HepG2 (cell line): ENCODE results near the gene ART3. TPM values are rescaled to one million over a fixed set of nuclear protein-coding genes. Genes with fewer than 3 reads are reported as not detected.

Source experiments
- ATAC-seq: fragments of 200-7000 bp; cut with Tn5 transposase; 3 replicates; pipeline ENCODE4 v1.9.1; 2020; ENCODE audit warnings: mild to moderate bottlenecking, moderate library complexity
- BruUV-seq: library from RNA; stranded (reverse); fragments of 400-500 nt; replicated peaks from 2 replicates; lab custom pipeline; 2021; lab: Mats Ljungman, UMichigan
- CTCF ChIA-PET: fragments of 300-600 bp; formaldehyde crosslinking; extraction: SDS; loops from one replicate; lab custom pipeline; 2021; ENCODE audit warnings: low total read pairs, inconsistent platforms, low intra/inter-chr PET ratio; lab: Yijun Ruan, JAX
- POLR2A ChIA-PET: fragments of 350-600 bp; sonication (Branson Sonifier 250); formaldehyde crosslinking; loops from one replicate; lab custom pipeline; 2020; ENCODE audit warnings: antibody characterized with exemption, inconsistent platforms; lab: Yijun Ruan, JAX
- DNase-seq: peaks from one replicate; pipeline ENCODE4 v3.0.0-alpha.2; 2015; ENCODE audit warnings: low spot score
- FAIRE-seq: peaks from 3 replicates; lab custom pipeline; 2011; peaks lifted over from hg19 to GRCh38; lab: Jason Lieb, UNC
- H2AFZ ChIP-seq: one replicate; pipeline ENCODE4 v1.6.1; 2011; ENCODE audit warnings: low read length, inconsistent platforms
- H3K27ac ChIP-seq: fragments of 300-600 bp; 3 replicates; pipeline ENCODE4 v1.8.0; 2011; ENCODE audit warnings: mixed run types, mild to moderate bottlenecking, mixed read lengths, low read length, inconsistent platforms; ENCODE audit not compliant: insufficient read depth; ENCODE audit errors: extremely low read length
- H3K27me3 ChIP-seq, 2 experiments: fragments of 200-600 bp in 1 of 2; 2 replicates in 1 of 2; 3 replicates in 1 of 2; pipeline versions ENCODE4 v1.6.0 to v1.8.0; 2011; ENCODE audit warnings: low read length in 2 of 2, mild to moderate bottlenecking in 2 of 2, moderate library complexity in 2 of 2, inconsistent platforms in 1 of 2; ENCODE audit not compliant: insufficient read depth in 2 of 2, control insufficient read depth in 1 of 2
- H3K36me3 ChIP-seq, 2 experiments: fragments of 200-600 bp in 1 of 2; replicated peaks in 1 of 2; 2 replicates in 1 of 2; 3 replicates in 1 of 2; pipeline versions ENCODE4 v1.5.1 to v1.8.0; 2011; ENCODE audit warnings: low read length in 2 of 2, inconsistent platforms in 1 of 2; ENCODE audit not compliant: insufficient read depth in 2 of 2, control insufficient read depth in 1 of 2
- H3K4me1 ChIP-seq: 2 replicates; pipeline ENCODE4 v1.5.1; 2012; ENCODE audit warnings: low read length, inconsistent platforms; ENCODE audit not compliant: insufficient read depth
- H3K4me2 ChIP-seq: 2 replicates; pipeline ENCODE4 v1.6.0; 2011; ENCODE audit warnings: low read depth, low read length, inconsistent platforms
- H3K4me3 ChIP-seq, 3 experiments: fragments of 200-600 bp in 1 of 3; sonication (generic), shearing (Covaris generic) in 1 of 3; replicated peaks in 1 of 3; 2 replicates each; pipeline ENCODE4 v1.5.1; 2011 to 2016; ENCODE audit warnings: low read length in 3 of 3, inconsistent platforms in 2 of 3, low read depth in 2 of 3, mild to moderate bottlenecking in 2 of 3, control low read depth in 1 of 3, mixed read lengths in 1 of 3; ENCODE audit not compliant: insufficient read depth in 1 of 3
- H3K79me2 ChIP-seq: one replicate; pipeline ENCODE4 v1.6.1; 2011; ENCODE audit warnings: low read length, inconsistent platforms; ENCODE audit not compliant: insufficient read depth
- H3K9ac ChIP-seq: 2 replicates; pipeline ENCODE4 v1.6.0; 2011; ENCODE audit warnings: mild to moderate bottlenecking, low read depth, low read length, inconsistent platforms; ENCODE audit not compliant: insufficient read depth
- H3K9me3 ChIP-seq: 2 replicates; pipeline ENCODE4 v1.5.1; 2012; ENCODE audit warnings: mild to moderate bottlenecking, low read length
- H4K20me1 ChIP-seq: 2 replicates; pipeline ENCODE4 v1.6.0; 2011; ENCODE audit warnings: inconsistent platforms, mild to moderate bottlenecking, low read length, moderate library complexity; ENCODE audit not compliant: insufficient read depth
- ARID2 ChIP-seq: sonication (generic); formaldehyde crosslinking; IDR thresholded peaks from 2 replicates; pipeline ENCODE4 v1.8.1; 2022; ENCODE audit warnings: mild to moderate bottlenecking, missing genetic modification reagents, borderline replicate concordance
- DDIT3 ChIP-seq: sonication (generic); formaldehyde crosslinking; IDR thresholded peaks from 2 replicates; pipeline ENCODE4 v1.4.0; 2020; ENCODE audit warnings: mild to moderate bottlenecking, missing genetic modification reagents
- GMEB1 ChIP-seq: sonication (generic); formaldehyde crosslinking; IDR thresholded peaks from 2 replicates; pipeline ENCODE4 v1.5.1; 2020; ENCODE audit warnings: missing genetic modification reagents, mild to moderate bottlenecking, borderline replicate concordance
- KDM6A ChIP-seq: IDR thresholded peaks from 2 replicates; pipeline ENCODE4 v1.6.1; 2016; ENCODE audit warnings: low read depth
- NR2F6 ChIP-seq, 2 experiments: IDR thresholded peaks; 2 replicates each; pipeline ENCODE4 v1.6.1; 2016; ENCODE audit warnings: antibody characterized with exemption in 1 of 2, mild to moderate bottlenecking in 1 of 2
- RELA ChIP-seq: sonication (generic); formaldehyde crosslinking; IDR thresholded peaks from 2 replicates; pipeline ENCODE4 v1.4.0; 2020; ENCODE audit warnings: missing genetic modification reagents
- SUZ12 ChIP-seq: fragments of 150-350 bp; IDR thresholded peaks from 2 replicates; pipeline ENCODE4 v1.6.1; 2014; ENCODE audit warnings: low read depth, low read length
- TOE1 ChIP-seq: sonication (generic); formaldehyde crosslinking; IDR thresholded peaks from 2 replicates; pipeline ENCODE4 v1.4.0; 2020; ENCODE audit warnings: mild to moderate bottlenecking, missing genetic modification reagents
- WGBS: methylation state at CpG from one replicate; pipeline ENCODE4 v1.1.6; 2017; ENCODE audit warnings: low lambda C conversion rate; 5-methylcytosine and 5-hydroxymethylcytosine counted together
- in situ Hi-C: cut with HindIII; loops from 2 replicates; pipeline ENCODE4 v1.10.0; 2017; ENCODE audit warnings: low pct_unique_long_range_greater_than_20kb; ENCODE audit not compliant: extremely low pct_ligation_motif_present
- intact Hi-C: fragments of 100-400 bp; cut with micrococcal nuclease; formaldehyde crosslinking; loops from one replicate; pipeline ENCODE4 v1.10.0; 2022; ENCODE audit not compliant: unreplicated experiment
- polyA plus RNA-seq, 8 experiments: library from polyadenylated mRNA; depleted of rRNA in 3 of 8; stranded (reverse) in 7 of 8; unstranded in 1 of 8; fragments of >200 nt; fragmentation: Illumina TruSeq in 4 of 8; extraction: Trizol in 4 of 8; gene quantifications; 2 replicates each; pipeline versions ENCODE4 v1.2.1 to v1.2.3, GENCODE V29; 2011 to 2016; ENCODE audit warnings: low read depth in 4 of 8, missing spikeins in 1 of 8, mixed read lengths in 1 of 8; ENCODE audit not compliant: insufficient read depth in 1 of 8
- total RNA-seq, 5 experiments: library from RNA; depleted of rRNA; stranded (reverse); fragments of >200 nt; fragmentation: Illumina TruSeq; extraction: Trizol; gene quantifications; 2 replicates each; pipeline ENCODE4 v1.2.3, GENCODE V29; 2016; ENCODE audit warnings: low read depth in 1 of 5
- TF ChIP-seq, protein P1 (sequence below): sonication (generic); formaldehyde crosslinking; IDR thresholded peaks from 2 replicates; pipeline ENCODE4 v1.4.0; 2020; ENCODE audit warnings: missing genetic modification reagents, borderline replicate concordance
- TF ChIP-seq, protein P2 (sequence below): sonication (generic); formaldehyde crosslinking; IDR thresholded peaks from 2 replicates; pipeline ENCODE4 v1.8.0; 2022; ENCODE audit warnings: mild to moderate bottlenecking, missing genetic modification reagents

ART3 gene
- total and polyA plus RNA-seq, 2 of the 13 experiments (the other 11 are each of a cell fraction or from before 2014, with no cell fraction given), result not detected

DNA sequence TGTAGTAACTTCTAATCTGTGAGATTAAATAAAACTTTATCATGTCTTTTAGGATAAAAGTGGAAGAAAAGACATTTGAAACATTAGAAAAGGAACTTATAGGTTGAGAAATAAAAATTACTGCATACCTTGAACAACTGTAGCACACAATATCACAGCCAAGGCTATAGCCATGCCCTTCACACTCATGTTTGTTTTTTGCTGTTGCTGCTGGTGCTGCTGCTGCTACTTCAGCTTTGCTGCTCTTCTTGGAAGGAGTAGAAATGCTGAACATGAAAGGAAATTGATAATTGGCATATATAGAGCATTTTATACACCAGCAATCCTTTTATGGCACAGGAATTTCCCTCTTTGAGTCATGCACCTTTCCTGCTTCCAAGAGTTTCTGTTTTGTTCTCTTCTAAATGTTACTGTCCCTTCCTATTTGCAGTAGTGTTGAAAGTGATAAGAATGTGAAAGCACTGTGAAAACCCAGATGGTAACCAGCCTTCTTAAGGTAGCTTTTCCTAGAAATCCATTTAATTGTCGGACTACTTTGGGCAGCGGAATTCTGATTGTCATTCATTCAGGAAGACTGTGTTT is 38.6 kb upstream of the ART3 start, which contains the start of gene CXCL11:
CXCL11 (minus strand) TSS at position 272 of the 582 bp plus-strand sequence; CDS start at position 189, 83 bp downstream.
- TF ChIP-seq, protein P1, sequence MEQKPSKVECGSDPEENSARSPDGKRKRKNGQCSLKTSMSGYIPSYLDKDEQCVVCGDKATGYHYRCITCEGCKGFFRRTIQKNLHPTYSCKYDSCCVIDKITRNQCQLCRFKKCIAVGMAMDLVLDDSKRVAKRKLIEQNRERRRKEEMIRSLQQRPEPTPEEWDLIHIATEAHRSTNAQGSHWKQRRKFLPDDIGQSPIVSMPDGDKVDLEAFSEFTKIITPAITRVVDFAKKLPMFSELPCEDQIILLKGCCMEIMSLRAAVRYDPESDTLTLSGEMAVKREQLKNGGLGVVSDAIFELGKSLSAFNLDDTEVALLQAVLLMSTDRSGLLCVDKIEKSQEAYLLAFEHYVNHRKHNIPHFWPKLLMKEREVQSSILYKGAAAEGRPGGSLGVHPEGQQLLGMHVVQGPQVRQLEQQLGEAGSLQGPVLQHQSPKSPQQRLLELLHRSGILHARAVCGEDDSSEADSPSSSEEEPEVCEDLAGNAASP (CRISPR knock-in tag), result no peak
- TF ChIP-seq KDM6A (CRISPR knock-in tag) (no peak), GMEB1 (CRISPR knock-in tag) (no peak), DDIT3 (CRISPR knock-in tag) (no peak), RELA (CRISPR knock-in tag) (no peak), NR2F6 (IDR thresholded peaks at IDR 0.05) (no peak), NR2F6 (CRISPR knock-in tag; IDR thresholded peaks at IDR 0.05) (no peak), TOE1 (CRISPR knock-in tag) (no peak), SUZ12 (no peak), ARID2 (CRISPR knock-in tag) (no peak)
- TF ChIP-seq, protein P2, sequence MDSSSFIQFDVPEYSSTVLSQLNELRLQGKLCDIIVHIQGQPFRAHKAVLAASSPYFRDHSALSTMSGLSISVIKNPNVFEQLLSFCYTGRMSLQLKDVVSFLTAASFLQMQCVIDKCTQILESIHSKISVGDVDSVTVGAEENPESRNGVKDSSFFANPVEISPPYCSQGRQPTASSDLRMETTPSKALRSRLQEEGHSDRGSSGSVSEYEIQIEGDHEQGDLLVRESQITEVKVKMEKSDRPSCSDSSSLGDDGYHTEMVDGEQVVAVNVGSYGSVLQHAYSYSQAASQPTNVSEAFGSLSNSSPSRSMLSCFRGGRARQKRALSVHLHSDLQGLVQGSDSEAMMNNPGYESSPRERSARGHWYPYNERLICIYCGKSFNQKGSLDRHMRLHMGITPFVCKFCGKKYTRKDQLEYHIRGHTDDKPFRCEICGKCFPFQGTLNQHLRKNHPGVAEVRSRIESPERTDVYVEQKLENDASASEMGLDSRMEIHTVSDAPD (CRISPR knock-in tag), result no peak
- ATAC-seq, result no peak
- H3K36me3 ChIP-seq, result no peaks in the 10 kb centered on the region
- no peak within 1 kb of the TSS for H3K4me3 ChIP-seq
- H4K20me1 ChIP-seq, result no peaks in the 10 kb centered on the region
- no peak within 1 kb of the TSS for H3K4me2 ChIP-seq
- H3K79me2 ChIP-seq, result no peaks in the 10 kb centered on the region
- 71% methylated on average over 2 of the region's 2 CpGs for WGBS
- intact Hi-C loops (no loop called here), in situ Hi-C loops (no loop called here)
- no peak within 1 kb of the TSS for H3K27ac ChIP-seq
- no peak within 1 kb of the TSS for H2AFZ ChIP-seq
- H3K9me3 ChIP-seq, result no peaks in the 10 kb centered on the region
- POLR2A ChIA-PET, result no interaction called here
- no peak for FAIRE-seq
- CTCF ChIA-PET, result no interaction called here
- H3K27me3 ChIP-seq, result no peaks in the 10 kb centered on the region; a peak in 1 of 5 replicates
- H3K9ac ChIP-seq, result no peak within 1 kb of the TSS
- no peak for DNase-seq
- no peaks in the 10 kb centered on the region for H3K4me1 ChIP-seq
- BruUV-seq, result no TSS peak
